H9 (cell line): ENCODE results near the gene COL18A1. TPM values are rescaled to one million over a fixed set of nuclear protein-coding genes. Genes with fewer than 3 reads are reported as not detected.

ENCODE experiments used
- DNase-seq: peaks from one replicate; pipeline ENCODE4 v3.0.0-alpha.2; 2017
- H2AFZ ChIP-seq: one replicate; pipeline ENCODE4 v1.6.1; 2013; ENCODE audit warnings: mild to moderate bottlenecking, low read length, control low read depth, moderate library complexity
- H2AK5ac ChIP-seq: 2 replicates; pipeline ENCODE4 v1.6.1; 2013; ENCODE audit warnings: low read length, control low read depth, mixed read lengths; ENCODE audit not compliant: insufficient read length
- H2BK120ac ChIP-seq: one replicate; pipeline ENCODE4 v1.6.1; 2013; ENCODE audit warnings: low read depth, mild to moderate bottlenecking, low read length, control low read depth, inconsistent platforms; ENCODE audit not compliant: poor library complexity, severe bottlenecking
- H2BK12ac ChIP-seq: 2 replicates; pipeline ENCODE4 v1.6.1; 2013; ENCODE audit warnings: low read length, control low read depth, mixed read lengths, low read depth; ENCODE audit not compliant: insufficient read length
- H2BK15ac ChIP-seq: 2 replicates; pipeline ENCODE4 v1.6.1; 2013; ENCODE audit warnings: low read depth, low read length, control low read depth
- H2BK20ac ChIP-seq: one replicate; pipeline ENCODE4 v1.6.1; 2013; ENCODE audit warnings: low read depth, mild to moderate bottlenecking, low read length, control low read depth, inconsistent platforms; ENCODE audit not compliant: poor library complexity, severe bottlenecking
- H2BK5ac ChIP-seq: 2 replicates; pipeline ENCODE4 v1.6.1; 2013; ENCODE audit warnings: low read length, control low read depth, mixed read lengths; ENCODE audit not compliant: insufficient read length
- H3K14ac ChIP-seq: 2 replicates; pipeline ENCODE4 v1.6.1; 2013; ENCODE audit warnings: low read length, control low read depth; ENCODE audit not compliant: insufficient read depth
- H3K18ac ChIP-seq: 2 replicates; pipeline ENCODE4 v1.6.1; 2013; ENCODE audit warnings: low read depth, mild to moderate bottlenecking, mixed read lengths, low read length, control low read depth; ENCODE audit not compliant: insufficient read length
- H3K23ac ChIP-seq: 2 replicates; pipeline ENCODE4 v1.6.1; 2013; ENCODE audit warnings: low read length, control low read depth, mixed read lengths, low read depth; ENCODE audit not compliant: insufficient read length
- H3K23me2 ChIP-seq: 2 replicates; pipeline ENCODE4 v1.6.1; 2013; ENCODE audit warnings: low read depth, mild to moderate bottlenecking, mixed read lengths, low read length, control low read depth; ENCODE audit not compliant: insufficient read length, poor library complexity, severe bottlenecking
- H3K27ac ChIP-seq: 2 replicates; pipeline ENCODE4 v1.5.1; 2013; ENCODE audit warnings: low read length, control low read depth, mixed read lengths, low read depth; ENCODE audit not compliant: insufficient read length
- H3K27me3 ChIP-seq: 2 replicates; pipeline ENCODE4 v1.6.1; 2013; ENCODE audit warnings: low read length, control low read depth, inconsistent platforms; ENCODE audit not compliant: insufficient read depth
- H3K4ac ChIP-seq: 2 replicates; pipeline ENCODE4 v1.6.1; 2013; ENCODE audit warnings: low read depth, mild to moderate bottlenecking, control low read depth, inconsistent platforms, low read length, moderate library complexity
- H3K4me1 ChIP-seq: 2 replicates; pipeline ENCODE4 v1.6.1; 2013; ENCODE audit warnings: low read length, control low read depth, inconsistent platforms; ENCODE audit not compliant: insufficient read depth
- H3K4me2 ChIP-seq: 2 replicates; pipeline ENCODE4 v1.6.1; 2013; ENCODE audit warnings: low read length, control low read depth, mixed read lengths; ENCODE audit not compliant: insufficient read length, insufficient read depth
- H3K56ac ChIP-seq: 2 replicates; pipeline ENCODE4 v1.6.1; 2013; ENCODE audit warnings: low read depth, mild to moderate bottlenecking, mixed read lengths, low read length, control low read depth; ENCODE audit not compliant: insufficient read length
- H3K79me1 ChIP-seq: 2 replicates; pipeline ENCODE4 v1.6.1; 2013; ENCODE audit warnings: low read depth, mild to moderate bottlenecking, moderate library complexity, low read length, control low read depth, inconsistent platforms; ENCODE audit not compliant: insufficient read depth, poor library complexity, severe bottlenecking
- H3K79me2 ChIP-seq: 2 replicates; pipeline ENCODE4 v1.6.1; 2013; ENCODE audit warnings: low read length, control low read depth, inconsistent platforms; ENCODE audit not compliant: insufficient read depth
- H3K9ac ChIP-seq: 2 replicates; pipeline ENCODE4 v1.6.1; 2013; ENCODE audit warnings: low read length, control low read depth, mixed read lengths; ENCODE audit not compliant: insufficient read length; ENCODE audit errors: extremely low read depth
- H3K9me3 ChIP-seq: one replicate; pipeline ENCODE4 v1.6.1; 2013; ENCODE audit warnings: low read depth, low read length, inconsistent platforms; ENCODE audit not compliant: control insufficient read depth
- H3T11ph ChIP-seq: one replicate; pipeline ENCODE4 v1.6.1; 2013; ENCODE audit warnings: mild to moderate bottlenecking, low read length, control low read depth, inconsistent platforms
- H4K20me1 ChIP-seq: one replicate; pipeline ENCODE4 v1.6.1; 2013; ENCODE audit not compliant: control insufficient read depth, insufficient read length, insufficient read depth
- H4K5ac ChIP-seq: 2 replicates; pipeline ENCODE4 v1.6.1; 2013; ENCODE audit warnings: low read depth, mild to moderate bottlenecking, mixed read lengths, low read length, control low read depth; ENCODE audit not compliant: insufficient read length
- H4K8ac ChIP-seq: replicated peaks from 2 replicates; pipeline ENCODE4 v1.6.1; 2013; ENCODE audit warnings: low read length, control low read depth, mixed read lengths, low read depth; ENCODE audit not compliant: insufficient read length
- H4K91ac ChIP-seq: 2 replicates; pipeline ENCODE4 v1.6.1; 2013; ENCODE audit warnings: low read depth, mild to moderate bottlenecking, moderate library complexity, mixed read lengths, low read length, control low read depth; ENCODE audit not compliant: insufficient read length
- H3K27ac Mint-ChIP-seq, 3 experiments: 2 replicates in 2 of 3; 3 replicates in 1 of 3; pipeline ENCODE4 v1.8.0; 2020 to 2021; ENCODE audit warnings: mixed read lengths in 3 of 3, mild to moderate bottlenecking in 1 of 3, moderate library complexity in 1 of 3
- H3K27me3 Mint-ChIP-seq: 2 replicates; pipeline ENCODE4 v1.8.0; 2021; ENCODE audit warnings: low read depth, mild to moderate bottlenecking, moderate library complexity, mixed read lengths
- H3K36me3 Mint-ChIP-seq, 3 experiments: 2 replicates in 2 of 3; 3 replicates in 1 of 3; pipeline ENCODE4 v1.8.0; 2020 to 2021; ENCODE audit warnings: low read depth in 3 of 3, mixed read lengths in 3 of 3; ENCODE audit not compliant: insufficient read depth in 1 of 3
- H3K4me1 Mint-ChIP-seq, 2 experiments: 2 replicates each; pipeline ENCODE4 v1.8.0; 2020; ENCODE audit warnings: mixed read lengths in 2 of 2
- H3K4me3 Mint-ChIP-seq, 2 experiments: 2 replicates in 1 of 2; 3 replicates in 1 of 2; pipeline ENCODE4 v1.8.0; 2020 to 2021; ENCODE audit warnings: mild to moderate bottlenecking in 2 of 2, mixed read lengths in 2 of 2, moderate library complexity in 1 of 2
- H3K9me3 Mint-ChIP-seq, 2 experiments: 2 replicates in 1 of 2; 3 replicates in 1 of 2; pipeline ENCODE4 v1.8.0; 2020; ENCODE audit warnings: mild to moderate bottlenecking in 2 of 2, mixed read lengths in 2 of 2, moderate library complexity in 1 of 2
- WGBS: extraction: QIAGEN DNeasy Blood & Tissue Kit; methylation state at CpG from one replicate; pipeline ENCODE4 v1.1.7; 2013; ENCODE audit warnings: missing lambda C conversion rate, low lambda C conversion rate, mixed read lengths; ENCODE audit not compliant: insufficient read length; ENCODE audit errors: extremely low coverage; 5-methylcytosine and 5-hydroxymethylcytosine counted together
- total RNA-seq: library from RNA; stranded (reverse); gene quantifications from 2 replicates; pipeline ENCODE4 v1.2.1, GENCODE V29; 2021
- TF ChIP-seq, protein P1 (sequence below): fragments of 200-600 bp; sonication (generic); conservative IDR thresholded peaks from 3 replicates; pipeline ENCODE4 v1.8.0; 2021; ENCODE audit warnings: antibody characterized with exemption, mild to moderate bottlenecking

COL18A1 gene
- total RNA-seq, 1 experiment from 2014 or later: 232 TPM

DNA sequence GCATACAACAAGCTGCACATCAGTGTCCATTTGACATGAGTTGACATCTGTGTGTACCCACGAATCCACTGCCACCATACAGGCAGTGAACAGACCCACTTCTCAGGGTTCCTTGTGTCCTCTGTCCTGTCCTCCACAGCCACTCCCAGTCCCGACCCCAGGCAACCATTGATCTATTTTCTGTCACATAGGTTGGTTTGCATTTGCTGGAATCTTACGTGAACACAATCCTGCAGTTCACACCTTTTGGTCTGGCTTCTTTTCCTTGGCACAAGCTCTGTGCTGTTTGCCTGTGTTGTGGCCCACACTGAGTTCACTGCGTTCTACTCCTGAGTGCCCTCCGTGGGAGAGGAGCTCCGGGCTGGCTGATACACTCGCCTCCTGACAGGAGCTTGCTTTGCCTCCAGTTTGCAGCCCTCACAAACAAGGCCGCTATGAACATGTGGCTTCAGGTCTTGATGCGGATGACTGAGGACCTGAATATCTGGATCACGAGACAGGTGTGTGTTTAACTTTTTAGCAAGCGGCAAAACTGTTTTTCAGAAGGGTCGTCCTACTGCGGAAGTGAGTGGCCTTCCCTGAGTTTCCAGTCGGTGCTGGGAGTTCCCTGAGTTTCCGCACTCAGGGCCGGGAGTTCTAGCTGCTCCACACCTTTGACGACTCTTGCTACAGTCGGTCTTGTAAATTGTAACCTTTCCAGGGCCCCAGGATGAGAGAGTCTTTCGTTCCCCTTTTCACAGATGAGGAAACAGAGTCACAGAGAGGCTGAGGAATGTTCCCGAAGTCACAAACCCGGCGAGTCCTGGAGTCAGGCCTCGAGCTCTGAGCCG is 13.0 kb upstream of the COL18A1 start:
- Histone ChIP-seq H3K14ac (no peak overlapping the region), H4K91ac (no peak overlapping the region), H2AK5ac (no peak overlapping the region), H3K27me3 (no peaks in the 10 kb centered on the region), H3K18ac (no peak overlapping the region), H3T11ph (no peak overlapping the region), H2BK12ac (no peak overlapping the region), H2AFZ (no peak overlapping the region), H3K23ac (no peak overlapping the region), H3K79me2 (no peaks in the 10 kb centered on the region), H2BK5ac (no peak overlapping the region), H3K56ac (no peak overlapping the region), H3K4ac (no peak overlapping the region), H3K4me1 (no peaks in the 10 kb centered on the region), H2BK120ac (no peak overlapping the region), H4K8ac (no peak overlapping the region), H4K20me1 (no peaks in the 10 kb centered on the region), H3K23me2 (no peaks in the 10 kb centered on the region), H3K79me1 (no peaks in the 10 kb centered on the region), H2BK15ac (no peak overlapping the region), H3K9ac (no peak overlapping the region), H3K9me3 (no peaks in the 10 kb centered on the region), H4K5ac (no peak overlapping the region), H3K4me2 (no peak overlapping the region), H2BK20ac (no peak overlapping the region), H3K27ac (no peak overlapping the region)
- H3K4me3 Mint-ChIP-seq: no peak overlapping the region
- no CpG with 5 or more reads among the region's 24 CpGs for WGBS
- H3K9me3 Mint-ChIP-seq: no peaks in the 10 kb centered on the region
- no peaks in the 10 kb centered on the region for H3K36me3 Mint-ChIP-seq
- DNase-seq: no peak
- H3K4me1 Mint-ChIP-seq: peaks cover under 1 to 1% of the 10 kb centered on the region in 2 experiments; a peak in 1 of 4 replicates
- H3K27ac Mint-ChIP-seq: no peak overlapping the region
- TF ChIP-seq, protein P1, sequence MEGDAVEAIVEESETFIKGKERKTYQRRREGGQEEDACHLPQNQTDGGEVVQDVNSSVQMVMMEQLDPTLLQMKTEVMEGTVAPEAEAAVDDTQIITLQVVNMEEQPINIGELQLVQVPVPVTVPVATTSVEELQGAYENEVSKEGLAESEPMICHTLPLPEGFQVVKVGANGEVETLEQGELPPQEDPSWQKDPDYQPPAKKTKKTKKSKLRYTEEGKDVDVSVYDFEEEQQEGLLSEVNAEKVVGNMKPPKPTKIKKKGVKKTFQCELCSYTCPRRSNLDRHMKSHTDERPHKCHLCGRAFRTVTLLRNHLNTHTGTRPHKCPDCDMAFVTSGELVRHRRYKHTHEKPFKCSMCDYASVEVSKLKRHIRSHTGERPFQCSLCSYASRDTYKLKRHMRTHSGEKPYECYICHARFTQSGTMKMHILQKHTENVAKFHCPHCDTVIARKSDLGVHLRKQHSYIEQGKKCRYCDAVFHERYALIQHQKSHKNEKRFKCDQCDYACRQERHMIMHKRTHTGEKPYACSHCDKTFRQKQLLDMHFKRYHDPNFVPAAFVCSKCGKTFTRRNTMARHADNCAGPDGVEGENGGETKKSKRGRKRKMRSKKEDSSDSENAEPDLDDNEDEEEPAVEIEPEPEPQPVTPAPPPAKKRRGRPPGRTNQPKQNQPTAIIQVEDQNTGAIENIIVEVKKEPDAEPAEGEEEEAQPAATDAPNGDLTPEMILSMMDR: no peak
- H3K27me3 Mint-ChIP-seq: peaks cover 31% of the 10 kb centered on the region
